HEK293 (cell line): ENCODE data around the gene DGCR6L.
"Not testable (repeated sequence)": the region's sequence is repeated elsewhere in the genome, so short reads cannot be mapped to it uniquely, and the experiment has no call there.

Experiments
- CTCF ChIA-PET: fragments of 350-600 bp; formaldehyde crosslinking; extraction: SDS; loops from one replicate; lab custom pipeline; 2021; ENCODE audit warnings: antibody characterized with exemption; lab: Yijun Ruan, JAX
- POLR2A ChIA-PET: fragments of 300-600 bp; formaldehyde crosslinking; extraction: SDS; loops from one replicate; lab custom pipeline; 2020; ENCODE audit warnings: antibody characterized with exemption, inconsistent platforms; lab: Yijun Ruan, JAX
- H3K27ac ChIP-seq: fragments of 200-500 bp; sonication (Bioruptor generic); 2 replicates; pipeline ENCODE4 v1.5.1; 2014; ENCODE audit warnings: low read depth, low read length, control low read depth, inconsistent platforms; ENCODE audit errors: extremely low read depth
- H3K36me3 ChIP-seq, 2 experiments: fragments of 200-500 bp in 1 of 2; sonication (Bioruptor generic) in 1 of 2; 1 replicate in 1 of 2; 2 replicates in 1 of 2; pipeline ENCODE4 v1.5.1; 2014 to 2017; ENCODE audit warnings: inconsistent platforms in 2 of 2, low read length in 2 of 2; ENCODE audit not compliant: control insufficient read depth in 2 of 2, insufficient read depth in 1 of 2
- H3K4me1 ChIP-seq: fragments of 200-500 bp; sonication (Bioruptor generic); 2 replicates; pipeline ENCODE4 v1.5.1; 2014; ENCODE audit warnings: mild to moderate bottlenecking, low read length, inconsistent platforms; ENCODE audit not compliant: control insufficient read depth, insufficient read depth
- H3K4me3 ChIP-seq: 2 replicates; pipeline ENCODE4 v1.5.1; 2011; ENCODE audit warnings: low read depth, mild to moderate bottlenecking, control low read depth, low read length, moderate library complexity
- H3K9me3 ChIP-seq: fragments of 200-500 bp; sonication (Bioruptor generic); 2 replicates; pipeline ENCODE4 v1.5.1; 2014; ENCODE audit warnings: low read depth, low read length, inconsistent platforms; ENCODE audit not compliant: control insufficient read depth, insufficient read depth
- EGR2 ChIP-seq: fragments of 450-650 bp; formaldehyde crosslinking; IDR thresholded peaks from 2 replicates; pipeline ENCODE4 v1.5.1; 2016; ENCODE audit warnings: low read depth, missing biosample characterization, missing genetic modification characterization
- HOXC10 ChIP-seq: sonication (generic); formaldehyde crosslinking; IDR thresholded peaks from 2 replicates; pipeline ENCODE4 v1.8.1; 2023; ENCODE audit warnings: mild to moderate bottlenecking, missing genetic modification reagents
- IKZF3 ChIP-seq: fragments of 450-650 bp; IDR thresholded peaks from 2 replicates; pipeline ENCODE4 v1.5.0; 2018; ENCODE audit warnings: missing biosample characterization, mild to moderate bottlenecking, missing genetic modification characterization, moderate library complexity
- KLF1 ChIP-seq: fragments of 450-650 bp; formaldehyde crosslinking; IDR thresholded peaks from 2 replicates; pipeline ENCODE4 v1.5.1; 2016; ENCODE audit warnings: missing biosample characterization, missing genetic modification characterization
- REPIN1 ChIP-seq: fragments of 450-650 bp; formaldehyde crosslinking; IDR thresholded peaks from 2 replicates; pipeline ENCODE4 v1.5.1; 2017; ENCODE audit warnings: missing biosample characterization, missing genetic modification characterization, low read depth
- ZFHX2 ChIP-seq: fragments of 450-650 bp; formaldehyde crosslinking; conservative IDR thresholded peaks from 2 replicates; pipeline ENCODE4 v1.5.1; 2016; ENCODE audit warnings: missing biosample characterization, missing genetic modification characterization
- ZNF10 ChIP-seq: fragments of 450-650 bp; formaldehyde crosslinking; IDR thresholded peaks from 2 replicates; pipeline ENCODE4 v1.5.1; 2017; ENCODE audit warnings: missing biosample characterization, missing genetic modification characterization
- ZNF138 ChIP-seq: fragments of 450-650 bp; formaldehyde crosslinking; IDR thresholded peaks from 2 replicates; pipeline ENCODE4 v1.5.1; 2016; ENCODE audit warnings: missing biosample characterization, missing genetic modification characterization, borderline replicate concordance
- ZNF747 ChIP-seq: fragments of 450-650 bp; formaldehyde crosslinking; IDR thresholded peaks from 2 replicates; pipeline ENCODE4 v1.5.1; 2016; ENCODE audit warnings: missing biosample characterization, missing genetic modification characterization
- ZNF843 ChIP-seq: fragments of 450-650 bp; formaldehyde crosslinking; IDR thresholded peaks from 2 replicates; pipeline ENCODE4 v1.5.1; 2016; ENCODE audit warnings: missing biosample characterization, missing genetic modification characterization
- ZSCAN30 ChIP-seq: fragments of 450-650 bp; IDR thresholded peaks from 2 replicates; pipeline ENCODE4 v1.5.1; 2018; ENCODE audit warnings: missing biosample characterization, mild to moderate bottlenecking, missing genetic modification characterization, moderate library complexity
- TF ChIP-seq, protein P1 (sequence below): fragments of 450-650 bp; formaldehyde crosslinking; IDR thresholded peaks from 2 replicates; pipeline ENCODE4 v1.5.1; 2016; ENCODE audit warnings: missing biosample characterization, missing genetic modification characterization
- TF ChIP-seq, protein P2 (sequence below): fragments of 450-650 bp; formaldehyde crosslinking; IDR thresholded peaks from 2 replicates; pipeline ENCODE4 v1.5.1; 2016; ENCODE audit warnings: missing biosample characterization, missing genetic modification characterization
- TF ChIP-seq, protein P3 (sequence below): fragments of 450-650 bp; formaldehyde crosslinking; IDR thresholded peaks from 2 replicates; pipeline ENCODE4 v1.5.1; 2016; ENCODE audit warnings: missing biosample characterization, missing genetic modification characterization
- TF ChIP-seq, protein P4 (sequence below): fragments of 450-650 bp; formaldehyde crosslinking; IDR thresholded peaks from 2 replicates; pipeline ENCODE4 v1.5.1; 2017; ENCODE audit warnings: missing biosample characterization, mild to moderate bottlenecking, missing genetic modification characterization, moderate library complexity

Gene DGCR6L

DNA sequence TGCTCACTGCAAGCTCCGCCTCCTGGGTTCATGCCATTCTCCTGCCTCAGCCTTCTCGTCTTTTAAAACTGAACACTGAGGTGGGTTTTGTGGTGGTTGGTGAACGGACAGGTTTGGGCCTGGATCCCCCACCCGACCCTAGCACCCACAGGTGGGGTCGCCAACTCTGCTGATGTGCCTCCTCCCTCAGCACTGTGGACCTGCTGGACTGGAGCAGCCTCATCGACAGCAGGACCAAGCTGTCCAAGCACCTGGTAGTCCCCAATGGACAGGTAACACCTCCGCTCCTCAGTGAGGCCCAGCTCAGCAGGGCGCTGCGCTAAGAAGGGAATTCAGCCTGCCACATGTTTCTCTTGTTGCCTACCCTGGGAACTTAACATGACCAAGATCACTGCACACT, 15.2 kb downstream of the DGCR6L start:
- Histone ChIP-seq H3K4me3 (no peak overlapping the region), H3K9me3 (no peaks in the 10 kb centered on the region), H3K27ac (no peak overlapping the region), H3K4me1 (no peaks in the 10 kb centered on the region), H3K36me3 (no peaks in the 10 kb centered on the region)
- POLR2A ChIA-PET: no interaction called here
- CTCF ChIA-PET: interaction anchor here (0.7 kb wide), 1 partner anchor 12 kb away, joined by 5 read pairs; no protein-coding TSS in a partner anchor
- TF ChIP-seq ZSCAN30 (tag by site-specific recombination): no peak
- TF ChIP-seq IKZF3 (tag by site-specific recombination): no peak
- no peak for TF ChIP-seq ZNF10 (tag by site-specific recombination)
- TF ChIP-seq, protein P1, sequence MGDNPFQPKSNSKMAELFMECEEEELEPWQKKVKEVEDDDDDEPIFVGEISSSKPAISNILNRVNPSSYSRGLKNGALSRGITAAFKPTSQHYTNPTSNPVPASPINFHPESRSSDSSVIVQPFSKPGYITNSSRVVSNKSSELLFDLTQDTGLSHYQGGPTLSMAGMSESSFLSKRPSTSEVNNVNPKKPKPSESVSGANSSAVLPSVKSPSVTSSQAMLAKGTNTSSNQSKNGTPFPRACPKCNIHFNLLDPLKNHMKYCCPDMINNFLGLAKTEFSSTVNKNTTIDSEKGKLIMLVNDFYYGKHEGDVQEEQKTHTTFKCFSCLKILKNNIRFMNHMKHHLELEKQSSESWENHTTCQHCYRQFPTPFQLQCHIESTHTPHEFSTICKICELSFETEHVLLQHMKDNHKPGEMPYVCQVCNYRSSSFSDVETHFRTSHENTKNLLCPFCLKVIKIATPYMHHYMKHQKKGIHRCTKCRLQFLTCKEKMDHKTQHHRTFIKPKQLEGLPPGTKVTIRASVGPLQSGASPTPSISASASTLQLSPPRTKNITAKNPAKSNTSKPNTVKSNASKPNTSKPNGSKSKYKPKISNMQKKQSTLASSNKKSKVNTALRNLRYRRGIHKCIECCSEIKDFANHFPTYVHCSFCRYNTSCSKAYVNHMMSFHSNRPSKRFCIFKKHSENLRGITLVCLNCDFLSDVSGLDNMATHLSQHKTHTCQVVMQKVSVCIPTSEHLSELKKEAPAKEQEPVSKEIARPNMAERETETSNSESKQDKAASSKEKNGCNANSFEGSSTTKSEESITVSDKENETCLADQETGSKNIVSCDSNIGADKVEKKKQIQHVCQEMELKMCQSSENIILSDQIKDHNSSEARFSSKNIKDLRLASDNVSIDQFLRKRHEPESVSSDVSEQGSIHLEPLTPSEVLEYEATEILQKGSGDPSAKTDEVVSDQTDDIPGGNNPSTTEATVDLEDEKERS (tag by site-specific recombination): no peak
- TF ChIP-seq ZNF843 (tag by site-specific recombination): no peak
- no peak for TF ChIP-seq REPIN1 (tag by site-specific recombination)
- TF ChIP-seq ZNF138 (tag by site-specific recombination): no peak
- TF ChIP-seq, protein P2, sequence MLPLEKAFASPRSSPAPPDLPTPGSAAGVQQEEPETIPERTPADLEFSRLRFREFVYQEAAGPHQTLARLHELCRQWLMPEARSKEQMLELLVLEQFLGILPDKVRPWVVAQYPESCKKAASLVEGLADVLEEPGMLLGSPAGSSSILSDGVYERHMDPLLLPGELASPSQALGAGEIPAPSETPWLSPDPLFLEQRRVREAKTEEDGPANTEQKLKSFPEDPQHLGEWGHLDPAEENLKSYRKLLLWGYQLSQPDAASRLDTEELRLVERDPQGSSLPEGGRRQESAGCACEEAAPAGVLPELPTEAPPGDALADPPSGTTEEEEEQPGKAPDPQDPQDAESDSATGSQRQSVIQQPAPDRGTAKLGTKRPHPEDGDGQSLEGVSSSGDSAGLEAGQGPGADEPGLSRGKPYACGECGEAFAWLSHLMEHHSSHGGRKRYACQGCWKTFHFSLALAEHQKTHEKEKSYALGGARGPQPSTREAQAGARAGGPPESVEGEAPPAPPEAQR (tag by site-specific recombination): no peak
- no peak for TF ChIP-seq ZNF747 (tag by site-specific recombination)
- no peak for TF ChIP-seq HOXC10 (CRISPR knock-in tag)
- TF ChIP-seq, protein P3, sequence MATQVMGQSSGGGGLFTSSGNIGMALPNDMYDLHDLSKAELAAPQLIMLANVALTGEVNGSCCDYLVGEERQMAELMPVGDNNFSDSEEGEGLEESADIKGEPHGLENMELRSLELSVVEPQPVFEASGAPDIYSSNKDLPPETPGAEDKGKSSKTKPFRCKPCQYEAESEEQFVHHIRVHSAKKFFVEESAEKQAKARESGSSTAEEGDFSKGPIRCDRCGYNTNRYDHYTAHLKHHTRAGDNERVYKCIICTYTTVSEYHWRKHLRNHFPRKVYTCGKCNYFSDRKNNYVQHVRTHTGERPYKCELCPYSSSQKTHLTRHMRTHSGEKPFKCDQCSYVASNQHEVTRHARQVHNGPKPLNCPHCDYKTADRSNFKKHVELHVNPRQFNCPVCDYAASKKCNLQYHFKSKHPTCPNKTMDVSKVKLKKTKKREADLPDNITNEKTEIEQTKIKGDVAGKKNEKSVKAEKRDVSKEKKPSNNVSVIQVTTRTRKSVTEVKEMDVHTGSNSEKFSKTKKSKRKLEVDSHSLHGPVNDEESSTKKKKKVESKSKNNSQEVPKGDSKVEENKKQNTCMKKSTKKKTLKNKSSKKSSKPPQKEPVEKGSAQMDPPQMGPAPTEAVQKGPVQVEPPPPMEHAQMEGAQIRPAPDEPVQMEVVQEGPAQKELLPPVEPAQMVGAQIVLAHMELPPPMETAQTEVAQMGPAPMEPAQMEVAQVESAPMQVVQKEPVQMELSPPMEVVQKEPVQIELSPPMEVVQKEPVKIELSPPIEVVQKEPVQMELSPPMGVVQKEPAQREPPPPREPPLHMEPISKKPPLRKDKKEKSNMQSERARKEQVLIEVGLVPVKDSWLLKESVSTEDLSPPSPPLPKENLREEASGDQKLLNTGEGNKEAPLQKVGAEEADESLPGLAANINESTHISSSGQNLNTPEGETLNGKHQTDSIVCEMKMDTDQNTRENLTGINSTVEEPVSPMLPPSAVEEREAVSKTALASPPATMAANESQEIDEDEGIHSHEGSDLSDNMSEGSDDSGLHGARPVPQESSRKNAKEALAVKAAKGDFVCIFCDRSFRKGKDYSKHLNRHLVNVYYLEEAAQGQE: no peak
- TF ChIP-seq, protein P4, sequence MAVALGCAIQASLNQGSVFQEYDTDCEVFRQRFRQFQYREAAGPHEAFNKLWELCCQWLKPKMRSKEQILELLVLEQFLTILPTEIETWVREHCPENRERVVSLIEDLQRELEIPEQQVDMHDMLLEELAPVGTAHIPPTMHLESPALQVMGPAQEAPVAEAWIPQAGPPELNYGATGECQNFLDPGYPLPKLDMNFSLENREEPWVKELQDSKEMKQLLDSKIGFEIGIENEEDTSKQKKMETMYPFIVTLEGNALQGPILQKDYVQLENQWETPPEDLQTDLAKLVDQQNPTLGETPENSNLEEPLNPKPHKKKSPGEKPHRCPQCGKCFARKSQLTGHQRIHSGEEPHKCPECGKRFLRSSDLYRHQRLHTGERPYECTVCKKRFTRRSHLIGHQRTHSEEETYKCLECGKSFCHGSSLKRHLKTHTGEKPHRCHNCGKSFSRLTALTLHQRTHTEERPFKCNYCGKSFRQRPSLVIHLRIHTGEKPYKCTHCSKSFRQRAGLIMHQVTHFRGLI (tag by site-specific recombination): no peak

DNA sequence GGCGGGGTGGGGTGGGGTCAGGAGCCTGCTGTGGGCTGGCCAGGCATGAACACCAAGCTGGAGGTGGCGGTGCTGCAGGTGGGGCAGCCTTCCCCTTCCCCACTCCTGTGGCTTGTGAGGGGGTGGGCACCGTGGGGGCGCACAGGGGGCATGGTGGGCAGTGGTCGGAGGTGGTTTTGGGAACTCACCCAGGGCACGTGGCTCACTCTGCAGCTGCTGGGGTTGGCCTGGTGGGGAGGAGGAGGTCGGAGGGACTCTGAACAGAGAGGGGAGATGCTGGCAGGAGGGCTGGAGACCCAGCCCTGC, 16.7 kb downstream of the DGCR6L start:
- H3K4me1 ChIP-seq, POLR2A ChIA-PET, H3K27ac ChIP-seq, H3K36me3 ChIP-seq, H3K4me3 ChIP-seq, H3K9me3 ChIP-seq: not testable (repeated sequence)
- TF ChIP-seq KLF1 (tag by site-specific recombination): peak; percentile 82; the same call in 1 of the 2 replicates
- peak; percentile 74 for TF ChIP-seq EGR2 (tag by site-specific recombination)
- TF ChIP-seq ZFHX2 (tag by site-specific recombination): peak; percentile 62
- TF ChIP-seq, all 188 proteins: peak for 3; not testable (repeated sequence) for 185
- CTCF ChIA-PET: not testable (repeated sequence)
